CD4-positive, alpha-beta T cell treated with Interleukin-4 for 4 hours (primary cell): ENCODE results near the gene ZNF841.
"Not testable (repeated sequence)": the region's sequence is repeated elsewhere in the genome, so short reads cannot be mapped to it uniquely, and the experiment has no call there.

Experiments used
- DNase-seq: peaks from one replicate; pipeline ENCODE4 v3.0.0-alpha.2; 2020

Gene ZNF841

GRCh38 chr19:52066258-52066863 lies 29.2 kb downstream of the ZNF841 start:
- DNase-seq: no peak

- DNase-seq: no peak
Observed at GRCh38 chr19:52065399-52065798, 30.2 kb downstream of the ZNF841 start.

GRCh38 chr19:52056480-52056879 lies 39.1 kb downstream of the ZNF841 start:
- DNase-seq: not testable (repeated sequence)

GRCh38 chr19:52051736-52052135 lies 43.8 kb downstream of the ZNF841 start:
- not testable (repeated sequence) for DNase-seq

GRCh38 chr19:52048555-52049501 lies 46.7 kb downstream of the ZNF841 start, which contains the start of gene ZNF432:
Gene ZNF432, minus strand, starts transcription at chr19:52048838. Its CDS starts 1,970 bp downstream, at chr19:52046868.
- DNase-seq: peak; percentile 80

GRCh38 chr19:52039169-52039568 lies 56.4 kb downstream of the ZNF841 start:
- DNase-seq: no peak

- no peak for DNase-seq
Observed at GRCh38 chr19:52034051-52034728, 61.4 kb downstream of the ZNF841 start.

- no peak for DNase-seq
Observed at GRCh38 chr19:52028780-52029123, 66.8 kb downstream of the ZNF841 start.

- peak; percentile 85 for DNase-seq
Observed at GRCh38 chr19:52028027-52028779, 67.4 kb downstream of the ZNF841 start, which contains the start of gene ZNF614. Gene ZNF614, minus strand, starts transcription at chr19:52028379. Its CDS starts 2,634 bp downstream, at chr19:52025745.

GRCh38 chr19:52026255-52026990 lies 69.1 kb downstream of the ZNF841 start:
- DNase-seq: not testable (repeated sequence)

GRCh38 chr19:52024478-52024877 lies 71.1 kb downstream of the ZNF841 start:
- DNase-seq: not testable (repeated sequence)

GRCh38 chr19:52022193-52022592 lies 73.4 kb downstream of the ZNF841 start:
- no peak for DNase-seq

- no peak for DNase-seq
Observed at GRCh38 chr19:52020506-52020905, 75.1 kb downstream of the ZNF841 start.
